ENCODE data around the gene PHYHD1. TPM values are rescaled to one million over a fixed set of nuclear protein-coding genes. Genes with fewer than 3 reads are reported as not detected.

The PHYHD1 gene
- total and polyA plus RNA-seq, 4 donors, result 21.4 to 86.3 (median 46.0) TPM

DNA sequence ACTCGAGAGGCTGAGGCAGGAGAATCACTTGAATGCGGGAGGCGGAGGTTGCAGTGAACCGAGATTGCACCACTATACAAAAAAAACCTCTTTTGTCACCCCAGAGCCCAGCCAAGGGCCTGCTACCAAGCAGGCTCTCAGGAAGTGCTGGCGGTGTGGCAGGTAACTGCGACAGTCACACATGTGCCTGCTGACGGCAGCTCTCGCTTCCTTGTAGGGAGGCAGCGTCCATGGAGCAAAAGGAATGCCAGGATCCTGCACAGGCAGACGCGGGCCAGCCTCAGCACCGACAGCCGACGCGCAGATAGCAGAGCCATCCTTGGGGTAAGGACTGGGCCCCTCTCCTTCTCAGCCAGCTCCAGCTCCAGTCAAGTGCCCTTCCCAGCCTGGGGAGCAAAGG is 35.0 kb upstream of the PHYHD1 start:
- 73 to 79% methylated on average over 15 of the region's 15 CpGs for WGBS, 2 donors
- Histone ChIP-seq H3K9ac (ENCODE audit: insufficient read depth in 1 of 2, low read length in 2 of 2) (no peak overlapping the region), H3K4me1 (ENCODE audit: control insufficient read depth in 5 of 5, insufficient read depth in 5 of 5, low read length in 5 of 5) (peaks cover 6 to 26% (median 11%) of the 10 kb centered on the region in 5 donors), H3K9me3 (ENCODE audit: control insufficient read depth in 4 of 4, insufficient read depth in 3 of 4, low read length in 3 of 4) (no peaks in the 10 kb centered on the region), H3K4me3 (no peak overlapping the region), H3K27me3 (ENCODE audit: control insufficient read depth in 3 of 3, insufficient read depth in 3 of 3, low read length in 2 of 3) (no peaks in the 10 kb centered on the region), H3K27ac (ENCODE audit: low read depth in 1 of 2, low read length in 1 of 2) (peak overlapping the region; percentile 21 to 45), H3K36me3 (ENCODE audit: control insufficient read depth in 4 of 4, insufficient read depth in 4 of 4, low read length in 4 of 4) (peaks cover 5 to 33% (median 18%) of the 10 kb centered on the region in 4 donors)
- TF ChIP-seq, protein P1, sequence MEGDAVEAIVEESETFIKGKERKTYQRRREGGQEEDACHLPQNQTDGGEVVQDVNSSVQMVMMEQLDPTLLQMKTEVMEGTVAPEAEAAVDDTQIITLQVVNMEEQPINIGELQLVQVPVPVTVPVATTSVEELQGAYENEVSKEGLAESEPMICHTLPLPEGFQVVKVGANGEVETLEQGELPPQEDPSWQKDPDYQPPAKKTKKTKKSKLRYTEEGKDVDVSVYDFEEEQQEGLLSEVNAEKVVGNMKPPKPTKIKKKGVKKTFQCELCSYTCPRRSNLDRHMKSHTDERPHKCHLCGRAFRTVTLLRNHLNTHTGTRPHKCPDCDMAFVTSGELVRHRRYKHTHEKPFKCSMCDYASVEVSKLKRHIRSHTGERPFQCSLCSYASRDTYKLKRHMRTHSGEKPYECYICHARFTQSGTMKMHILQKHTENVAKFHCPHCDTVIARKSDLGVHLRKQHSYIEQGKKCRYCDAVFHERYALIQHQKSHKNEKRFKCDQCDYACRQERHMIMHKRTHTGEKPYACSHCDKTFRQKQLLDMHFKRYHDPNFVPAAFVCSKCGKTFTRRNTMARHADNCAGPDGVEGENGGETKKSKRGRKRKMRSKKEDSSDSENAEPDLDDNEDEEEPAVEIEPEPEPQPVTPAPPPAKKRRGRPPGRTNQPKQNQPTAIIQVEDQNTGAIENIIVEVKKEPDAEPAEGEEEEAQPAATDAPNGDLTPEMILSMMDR (IDR thresholded peaks at IDR 0.05; ENCODE audit: control extremely low read depth, extremely low read depth), result no peak
- DNase-seq (no peak), ATAC-seq (ENCODE audit: insufficient read depth, low FRiP score) (no peak)

DNA sequence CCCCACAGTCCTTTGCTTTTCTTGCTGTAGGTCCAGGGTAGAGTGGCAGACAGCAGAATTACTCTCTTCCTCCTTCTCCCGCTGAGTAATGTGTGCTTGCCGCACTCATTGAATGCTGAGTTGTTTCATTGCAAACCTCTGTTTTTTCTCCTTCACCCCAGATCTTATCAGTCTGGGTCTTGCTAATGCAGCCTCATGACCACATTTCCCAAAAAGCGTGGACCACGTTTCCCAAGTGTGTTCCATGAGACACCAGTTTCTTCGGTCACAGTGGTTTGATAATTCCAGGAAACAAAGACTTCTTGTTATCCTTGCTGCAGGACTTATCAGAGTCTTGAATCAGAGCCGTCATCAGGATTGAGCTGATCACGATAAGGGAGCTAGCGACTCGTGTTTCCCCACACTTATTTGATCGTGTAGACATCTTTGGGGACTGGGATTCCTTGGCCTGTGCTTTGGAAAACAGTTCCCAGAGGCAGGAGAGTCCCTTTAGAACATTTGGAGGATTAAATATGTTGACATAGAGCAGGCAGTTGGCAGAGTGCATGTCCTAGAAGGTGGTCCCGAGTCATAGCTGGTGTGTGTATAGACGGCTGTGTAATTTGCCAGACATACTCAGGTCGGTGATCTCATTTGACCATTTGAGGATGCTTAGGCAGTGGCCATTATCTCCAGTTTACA is 34.4 kb upstream of the PHYHD1 start:
- Histone ChIP-seq H3K9me3 (ENCODE audit: control insufficient read depth in 4 of 4, insufficient read depth in 3 of 4, low read length in 3 of 4) (no peaks in the 10 kb centered on the region), H3K4me3 (no peak overlapping the region), H3K36me3 (ENCODE audit: control insufficient read depth in 4 of 4, insufficient read depth in 4 of 4, low read length in 4 of 4) (peaks cover 5 to 36% (median 18%) of the 10 kb centered on the region in 4 donors), H3K4me1 (ENCODE audit: control insufficient read depth in 5 of 5, insufficient read depth in 5 of 5, low read length in 5 of 5) (peaks cover 6 to 25% (median 11%) of the 10 kb centered on the region in 5 donors), H3K27ac (ENCODE audit: low read depth in 1 of 2, low read length in 1 of 2) (peak overlapping the region; percentile 30 to 45), H3K9ac (ENCODE audit: insufficient read depth in 1 of 2, low read length in 2 of 2) (no peak overlapping the region), H3K27me3 (ENCODE audit: control insufficient read depth in 3 of 3, insufficient read depth in 3 of 3, low read length in 2 of 3) (no peaks in the 10 kb centered on the region)
- ATAC-seq (ENCODE audit: insufficient read depth, low FRiP score) (no peak), DNase-seq (no peak)
- TF ChIP-seq, protein P1 (IDR thresholded peaks at IDR 0.05; ENCODE audit: control extremely low read depth, extremely low read depth), result no peak
- 63 to 72% methylated on average over 13 of the region's 13 CpGs for WGBS, 2 donors

DNA sequence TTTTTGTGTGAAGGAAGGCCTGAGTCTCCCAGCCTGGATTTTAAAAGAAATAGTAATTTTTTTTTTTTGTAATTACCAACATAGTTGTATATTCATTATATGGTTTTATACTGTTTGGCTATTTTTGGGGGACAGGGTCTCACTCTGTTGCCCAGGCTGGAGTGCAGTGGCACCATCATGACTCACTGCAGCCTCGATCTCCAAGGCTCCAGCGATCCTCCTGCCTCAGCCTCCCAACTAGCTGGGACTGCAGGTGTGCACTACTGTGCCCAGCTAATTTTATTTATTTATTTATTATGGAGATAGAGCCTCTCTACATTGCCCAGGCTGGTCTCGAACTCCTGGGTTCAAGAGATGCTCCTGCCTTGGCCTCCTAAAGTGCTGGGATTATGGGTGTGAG is 33.7 kb upstream of the PHYHD1 start:
- Histone ChIP-seq H3K4me1 (ENCODE audit: control insufficient read depth in 5 of 5, insufficient read depth in 5 of 5, low read length in 5 of 5) (peaks cover 8 to 30% (median 11%) of the 10 kb centered on the region in 5 donors), H3K9ac (ENCODE audit: insufficient read depth in 1 of 2, low read length in 2 of 2) (no peak overlapping the region), H3K9me3 (ENCODE audit: control insufficient read depth in 4 of 4, insufficient read depth in 3 of 4, low read length in 3 of 4) (no peaks in the 10 kb centered on the region), H3K4me3 (no peak overlapping the region), H3K27ac (ENCODE audit: low read depth in 1 of 2, low read length in 1 of 2) (peak overlapping the region; percentile 26 to 30), H3K36me3 (ENCODE audit: control insufficient read depth in 4 of 4, insufficient read depth in 4 of 4, low read length in 4 of 4) (peaks cover 5 to 43% (median 22%) of the 10 kb centered on the region in 4 donors), H3K27me3 (ENCODE audit: control insufficient read depth in 3 of 3, insufficient read depth in 3 of 3, low read length in 2 of 3) (no peaks in the 10 kb centered on the region)
- TF ChIP-seq, protein P1 (IDR thresholded peaks at IDR 0.05; ENCODE audit: control extremely low read depth, extremely low read depth), result no peak
- no peak for ATAC-seq (ENCODE audit: insufficient read depth, low FRiP score)
- WGBS, 2 donors, result 96 to 100% methylated on average over 3 of the region's 3 CpGs
- no peak for DNase-seq
